Frontal cortex (tissue), 4 donors: ENCODE measurements around the gene ZNF438. TPM values are rescaled to one million over a fixed set of nuclear protein-coding genes. Genes with fewer than 3 reads are reported as not detected.

ENCODE experiments used
- DNase-seq, 2 donors: peaks; one replicate each; pipeline ENCODE4 v3.0.0; 2012; ENCODE audit warnings: low spot score in 2 of 2
- FAIRE-seq: peaks from 2 replicates; lab custom pipeline; 2012; peaks lifted over from hg19 to GRCh38; lab: Jason Lieb, UNC
- total RNA-seq: library from RNA; depleted of rRNA; stranded (reverse); fragments of >200 nt; gene quantifications from one replicate; pipeline ENCODE4 v1.2.3, GENCODE V29; 2014
- donor health status: control.
- donor health status: control.
- donor health status: control.

Gene ZNF438
- total RNA-seq, 1 donor from 2014 or later = 2.9 TPM

DNA sequence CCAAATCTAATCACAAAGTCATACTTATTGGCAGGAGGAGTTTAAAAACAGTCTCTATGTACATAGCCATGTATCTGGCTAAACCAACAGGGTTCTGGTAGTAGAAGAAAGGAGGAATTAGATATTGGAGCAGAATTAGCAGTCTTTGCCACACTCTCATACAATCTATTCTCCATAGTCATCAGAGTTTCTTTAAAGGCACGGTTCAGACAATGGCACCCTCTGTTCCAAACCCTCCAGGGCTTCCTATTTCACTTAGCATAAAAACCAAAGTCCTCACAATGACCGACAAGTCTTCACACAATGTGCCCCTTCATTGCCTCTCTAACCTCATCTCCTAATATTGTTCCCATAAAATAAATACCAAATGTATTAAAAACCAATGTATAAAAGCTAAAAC is 12.7 kb downstream of the ZNF438 start:
- DNase-seq = no peak
- no peak for FAIRE-seq

GRCh38 chr10:31018356-31018750 is 13.3 kb downstream of the ZNF438 start:
- FAIRE-seq (no peak), DNase-seq (no peak)

DNA sequence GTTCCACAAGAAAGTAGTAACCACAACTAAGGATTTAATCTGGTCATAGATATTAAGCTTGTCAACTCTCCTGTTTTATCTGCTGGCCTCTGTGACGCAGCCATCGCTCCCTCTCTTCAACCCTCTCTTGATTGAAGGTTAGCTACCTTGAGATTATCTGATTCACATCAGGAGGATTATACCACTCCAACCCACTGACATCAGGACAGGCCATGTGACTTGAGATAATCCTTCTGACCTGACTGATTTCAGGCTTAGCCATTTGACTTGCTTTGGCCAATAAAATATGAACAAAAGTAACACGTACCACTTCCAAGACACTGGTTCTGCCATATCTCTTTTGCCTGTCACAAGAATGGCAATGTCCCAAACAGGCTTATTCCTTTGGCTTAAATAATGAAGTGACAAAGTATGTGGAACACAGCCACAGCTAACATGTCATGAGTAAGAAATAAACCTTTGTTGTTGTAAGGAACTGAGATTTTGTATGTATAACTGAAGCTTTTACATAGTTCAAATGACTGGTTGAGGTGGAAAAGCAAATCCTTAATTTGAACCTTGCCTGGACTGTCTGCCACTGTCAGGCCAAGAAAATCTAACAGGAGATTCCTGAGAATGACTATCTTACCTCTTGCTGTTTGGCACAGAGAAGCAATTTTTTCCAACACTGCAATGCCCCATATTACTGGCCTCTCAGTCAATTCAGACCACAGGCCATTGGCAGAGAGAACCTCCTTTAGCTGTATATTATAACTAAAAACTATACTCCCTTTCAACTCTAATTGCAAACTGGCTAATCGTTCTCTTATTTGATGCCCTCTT is 13.9 kb downstream of the ZNF438 start:
- DNase-seq (no peak), FAIRE-seq (no peak)

DNA sequence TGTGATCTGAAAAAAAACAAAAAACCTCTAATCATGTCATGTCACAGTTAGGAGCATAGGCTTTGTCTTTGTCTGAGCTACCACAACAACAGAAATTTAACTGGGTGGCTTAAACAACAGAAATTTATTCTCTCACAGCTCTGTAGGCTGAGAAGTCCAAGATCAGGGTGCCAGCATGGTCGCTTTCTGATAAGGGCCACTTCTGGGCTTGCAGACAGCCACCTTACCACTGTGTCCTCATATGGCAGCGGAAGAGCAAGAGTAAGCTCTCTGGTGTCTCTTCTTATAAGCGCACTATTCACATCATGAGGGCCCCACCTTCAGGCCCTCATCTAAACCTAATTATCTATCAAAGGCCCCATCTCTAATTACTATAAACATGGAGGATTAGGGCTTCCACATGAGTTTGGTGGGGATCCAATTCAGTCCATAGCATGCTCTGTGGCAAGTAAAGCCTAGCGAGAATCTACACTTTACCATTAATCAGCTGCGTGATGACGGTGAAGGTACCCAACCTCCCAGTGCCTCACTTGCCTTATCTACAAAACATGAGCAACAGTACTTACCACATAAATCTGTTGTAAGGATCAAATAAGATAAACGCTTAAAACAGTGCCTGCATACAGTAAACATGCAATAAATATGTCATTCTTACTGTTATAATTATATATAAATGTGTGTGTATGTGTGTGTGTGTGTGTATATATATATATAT is 17.3 kb downstream of the ZNF438 start:
- no peak for DNase-seq
- FAIRE-seq = no peak

DNA sequence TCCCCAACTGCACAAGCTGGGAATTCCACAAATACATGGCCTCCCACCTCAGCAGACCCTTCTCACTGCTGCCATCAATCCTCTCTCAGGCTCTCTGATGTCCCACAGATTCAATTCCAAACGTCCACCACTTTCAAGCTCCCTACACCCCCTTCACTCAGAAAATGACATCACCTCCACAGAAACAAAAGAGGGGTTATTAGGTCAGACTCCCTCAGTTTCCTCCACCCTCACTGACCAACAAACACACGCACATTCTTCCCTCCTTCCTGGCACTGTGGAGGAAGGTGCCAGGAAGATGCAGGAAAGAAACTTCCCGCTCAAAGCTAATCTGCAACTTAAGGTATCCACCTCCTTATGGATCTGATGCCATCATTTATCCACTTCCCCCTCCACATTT is 18.3 kb downstream of the ZNF438 start:
- no peak for FAIRE-seq
- no peak for DNase-seq

DNA sequence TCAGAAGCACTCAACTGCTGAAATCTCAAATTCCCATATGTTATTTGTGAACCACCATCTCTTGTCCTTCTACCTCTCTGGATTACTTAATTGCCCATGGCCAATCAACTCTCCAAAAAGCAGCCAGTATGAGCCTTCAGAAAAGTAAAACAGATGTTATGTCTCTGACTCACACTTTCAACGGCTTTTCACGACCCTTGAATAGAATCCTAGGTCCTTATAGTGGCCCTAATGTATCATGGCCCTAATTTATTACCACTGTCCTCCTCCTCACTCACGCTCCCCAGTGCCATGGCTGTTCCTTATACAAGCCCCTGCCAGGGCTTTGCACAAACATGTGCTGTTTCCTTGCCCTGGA is 20.0 kb downstream of the ZNF438 start:
- FAIRE-seq (no peak), DNase-seq (no peak)

GRCh38 chr10:31011017-31011664 is 20.5 kb downstream of the ZNF438 start:
- DNase-seq = no peak
- no peak for FAIRE-seq

- FAIRE-seq (no peak), DNase-seq (no peak)
Measured at GRCh38 chr10:31010062-31010461, 21.6 kb downstream of the ZNF438 start.

DNA sequence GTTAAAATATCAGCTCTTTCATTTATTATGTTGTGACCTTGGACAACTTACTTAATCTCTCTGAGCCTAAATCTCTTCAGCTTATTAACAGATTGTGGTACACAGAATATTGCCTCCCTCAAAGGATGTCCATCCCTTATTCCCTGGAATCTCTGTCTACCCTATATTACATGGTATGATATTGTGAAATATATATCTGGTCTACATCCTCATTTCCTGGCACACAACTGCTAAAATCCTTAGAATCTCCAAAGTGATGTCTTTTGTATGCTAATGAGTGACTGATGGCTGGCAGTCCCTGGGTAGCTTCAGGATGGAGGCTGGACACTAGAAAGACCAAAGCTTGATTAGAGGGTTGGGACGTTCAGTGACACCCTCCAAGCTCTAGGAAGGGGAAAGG is 25.8 kb downstream of the ZNF438 start:
- DNase-seq (no peak), FAIRE-seq (no peak)

- FAIRE-seq = no peak
- DNase-seq = no peak
Measured at GRCh38 chr10:31004611-31005193, 27.0 kb downstream of the ZNF438 start.

- no peak for DNase-seq
- no peak for FAIRE-seq
Measured at GRCh38 chr10:31001740-31002139, 29.9 kb downstream of the ZNF438 start.

- no peak for FAIRE-seq
- no peak for DNase-seq
Measured at GRCh38 chr10:31000867-31001266, 30.8 kb downstream of the ZNF438 start.

DNA sequence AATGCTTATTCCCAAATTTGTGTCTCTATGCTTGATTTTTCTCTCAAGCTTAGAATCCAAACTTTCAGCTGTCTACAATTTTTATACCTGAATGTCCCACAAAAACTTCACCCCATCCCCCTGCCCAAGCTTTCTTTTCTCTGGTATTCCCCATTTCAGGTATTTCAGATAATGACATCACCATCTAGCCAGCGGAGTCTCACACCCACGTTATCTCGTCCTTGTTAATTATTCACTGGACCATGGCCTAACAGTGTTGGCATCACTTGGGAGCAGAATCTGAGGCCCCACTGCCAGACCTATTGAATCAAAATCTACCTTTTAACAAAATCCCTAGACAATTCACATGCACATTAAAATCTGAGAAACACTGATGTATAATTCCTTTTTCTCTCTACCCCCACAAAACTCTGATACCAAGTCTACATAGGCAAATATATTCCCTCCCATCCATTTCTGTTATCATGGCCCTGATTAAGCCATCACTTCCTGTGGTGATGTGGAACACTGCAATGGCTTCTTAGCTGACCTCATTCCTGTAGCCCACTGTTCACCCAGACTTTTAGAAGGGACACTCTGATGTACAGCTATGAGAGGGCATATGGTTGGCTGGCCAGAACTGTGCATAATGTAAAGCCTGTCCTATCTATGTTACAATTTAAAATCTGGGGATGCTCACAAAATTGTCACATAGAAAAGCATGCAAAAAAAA is 31.4 kb downstream of the ZNF438 start:
- FAIRE-seq = no peak

GRCh38 chr10:30999070-30999712 is 32.5 kb downstream of the ZNF438 start:
- no peak for FAIRE-seq
- DNase-seq = no peak

More for the DNA sequence above, 31.4 kb downstream of the ZNF438 start:
- DNase-seq = no peak

- DNase-seq (no peak), FAIRE-seq (no peak)
Measured at GRCh38 chr10:30997536-30998235, 34.0 kb downstream of the ZNF438 start.

GRCh38 chr10:30996481-30997005 is 35.1 kb downstream of the ZNF438 start:
- DNase-seq (no peak), FAIRE-seq (no peak)

GRCh38 chr10:30995081-30995770 is 36.4 kb downstream of the ZNF438 start:
- no peak for FAIRE-seq
- no peak for DNase-seq

GRCh38 chr10:30993155-30993554 is 38.5 kb downstream of the ZNF438 start:
- FAIRE-seq = no peak
- no peak for DNase-seq
